OCI-LY7 (cell line): ENCODE measurements around the gene BFSP2. TPM values are rescaled to one million over a fixed set of nuclear protein-coding genes. Genes with fewer than 3 reads are reported as not detected.
A peak's percentile ranks its signal among the peaks of the same experiment; 100 is the strongest.

Experiments
- BruUV-seq: library from RNA; stranded (reverse); fragments of 400-500 nt; replicated peaks from 2 replicates; lab custom pipeline; 2021; lab: Mats Ljungman, UMichigan
- CTCF ChIA-PET: fragments of 300-600 bp; sonication (Branson Sonifier 250); formaldehyde crosslinking; loops from one replicate; lab custom pipeline; 2022; ENCODE audit warnings: antibody characterized with exemption; ENCODE audit not compliant: unreplicated experiment; lab: Charles Lee
- POLR2A ChIA-PET: fragments of 300-600 bp; sonication (Branson Sonifier 250); formaldehyde crosslinking; loops from one replicate; lab custom pipeline; 2022; ENCODE audit warnings: antibody characterized with exemption; lab: Charles Lee
- DNase-seq: peaks from one replicate; pipeline ENCODE4 v3.0.0-alpha.2; 2015; ENCODE audit warnings: low spot score
- H2AFZ ChIP-seq: fragments of 200-600 bp; sonication (generic), shearing (Covaris generic); 2 replicates; pipeline ENCODE4 v1.6.1; 2014; ENCODE audit warnings: mild to moderate bottlenecking, antibody characterized with exemption, low read length, moderate library complexity
- H3K27ac ChIP-seq: fragments of 200-600 bp; sonication (generic); 2 replicates; pipeline ENCODE4 v1.5.1; 2014; ENCODE audit warnings: mixed run types, low read depth, mild to moderate bottlenecking, moderate library complexity, low read length, inconsistent platforms; ENCODE audit not compliant: poor library complexity, severe bottlenecking
- H3K36me3 ChIP-seq: fragments of 200-600 bp; sonication (generic); 2 replicates; pipeline ENCODE4 v1.6.1; 2014; ENCODE audit warnings: mild to moderate bottlenecking, antibody characterized with exemption, low read length, moderate library complexity, mixed read lengths; ENCODE audit not compliant: insufficient read depth
- H3K4me1 ChIP-seq: fragments of 200-600 bp; sonication (generic); 2 replicates; pipeline ENCODE4 v1.5.1; 2014; ENCODE audit warnings: mild to moderate bottlenecking, low read length; ENCODE audit not compliant: insufficient read depth, poor library complexity, severe bottlenecking
- H3K4me2 ChIP-seq: fragments of 200-600 bp; sonication (generic); 2 replicates; pipeline ENCODE4 v1.6.1; 2014; ENCODE audit warnings: mild to moderate bottlenecking, low read length
- H3K4me3 ChIP-seq: fragments of 200-600 bp; sonication (generic); 2 replicates; pipeline ENCODE4 v1.5.1; 2014; ENCODE audit warnings: mild to moderate bottlenecking, low read depth, low read length; ENCODE audit not compliant: poor library complexity, severe bottlenecking
- H3K79me2 ChIP-seq: fragments of 200-600 bp; sonication (generic); 2 replicates; pipeline ENCODE4 v1.6.1; 2016; ENCODE audit warnings: low read depth, mild to moderate bottlenecking, low read length, moderate library complexity, mixed read lengths; ENCODE audit not compliant: insufficient read depth
- H3K9me2 ChIP-seq: fragments of 200-600 bp; sonication (generic); 2 replicates; pipeline ENCODE4 v1.6.1; 2016; ENCODE audit warnings: mild to moderate bottlenecking, low read length, mixed read lengths; ENCODE audit not compliant: insufficient read depth
- H3K9me3 ChIP-seq: fragments of 200-600 bp; sonication (generic); 2 replicates; pipeline ENCODE4 v1.6.1; 2014; ENCODE audit warnings: mild to moderate bottlenecking, mixed run types, low read length, mixed read lengths
- H4K20me1 ChIP-seq: fragments of 200-600 bp; sonication (generic); 2 replicates; pipeline ENCODE4 v1.6.1; 2014; ENCODE audit warnings: mild to moderate bottlenecking, antibody characterized with exemption, low read length, moderate library complexity, mixed read lengths; ENCODE audit not compliant: insufficient read depth
- CTCF ChIP-seq: fragments of 200-600 bp; sonication (generic); conservative IDR thresholded peaks from 2 replicates; pipeline ENCODE4 v1.5.1; 2014; ENCODE audit warnings: mild to moderate bottlenecking, antibody characterized with exemption, low read length, moderate library complexity, mixed read lengths
- EZH2phosphoT487 ChIP-seq: fragments of 200-600 bp; sonication (generic); IDR thresholded peaks from 2 replicates; pipeline ENCODE4 v1.6.1; 2018; ENCODE audit warnings: low read depth, borderline replicate concordance, mild to moderate bottlenecking, mixed run types, antibody characterized with exemption, low read length, moderate library complexity, mixed read lengths
- intact Hi-C: fragments of 100-400 bp; cut with micrococcal nuclease; formaldehyde crosslinking; loops from one replicate; pipeline ENCODE4 v1.10.0; 2022; ENCODE audit not compliant: unreplicated experiment
- total RNA-seq, 2 experiments: library from RNA; depleted of rRNA in 1 of 2; stranded (reverse); fragments of >200 nt in 1 of 2; shearing (Covaris generic) in 1 of 2; gene quantifications; 2 replicates each; pipeline ENCODE4 v1.2.3, GENCODE V29; 2014 to 2022

The BFSP2 gene
- total RNA-seq, 2 experiments from 2014 or later: 11.7 to 25.1 TPM

- Histone ChIP-seq H2AFZ (no peak overlapping the region), H3K9me2 (no peaks in the 10 kb centered on the region), H3K4me1 (peaks cover 4% of the 10 kb centered on the region), H3K4me2 (no peak overlapping the region), H3K36me3 (no peaks in the 10 kb centered on the region), H3K79me2 (no peaks in the 10 kb centered on the region), H3K27ac (no peak overlapping the region), H3K4me3 (no peak overlapping the region), H4K20me1 (no peaks in the 10 kb centered on the region), H3K9me3 (no peaks in the 10 kb centered on the region)
- CTCF ChIA-PET: no interaction called here
- DNase-seq: no peak
- BruUV-seq: no TSS peak
- TF ChIP-seq CTCF: no peak
- POLR2A ChIA-PET: no interaction called here
- intact Hi-C loops: no loop called here
These were observed 28.7 kb downstream of the BFSP2 start for GRCh38 chr3:133428552-133428951.

- no peaks in the 10 kb centered on the region for H3K79me2 ChIP-seq
- no peak overlapping the region for H3K4me3 ChIP-seq
- no TSS peak for BruUV-seq
- H3K4me2 ChIP-seq: no peak overlapping the region
- no peaks in the 10 kb centered on the region for H4K20me1 ChIP-seq
- H3K27ac ChIP-seq: no peak overlapping the region
- intact Hi-C loops: no loop called here
- TF ChIP-seq CTCF (peak; percentile 53), EZH2phosphoT487 (no peak)
- ChIA-PET CTCF (no interaction called here), POLR2A (no interaction called here)
- no peaks in the 10 kb centered on the region for H3K9me2 ChIP-seq
- no peaks in the 10 kb centered on the region for H3K9me3 ChIP-seq
- H3K4me1 ChIP-seq: no peaks in the 10 kb centered on the region
- no peak overlapping the region for H2AFZ ChIP-seq
- H3K36me3 ChIP-seq: no peaks in the 10 kb centered on the region
- DNase-seq: no peak
These were observed 29.2 kb downstream of the BFSP2 start for GRCh38 chr3:133429063-133429462.

- intact Hi-C loops: no loop called here
- Histone ChIP-seq H3K4me1 (peaks cover 30% of the 10 kb centered on the region), H3K9me3 (peaks cover 8% of the 10 kb centered on the region; the same call in 1 of the 2 replicates), H3K79me2 (no peaks in the 10 kb centered on the region), H4K20me1 (no peaks in the 10 kb centered on the region), H3K4me3 (no peak overlapping the region), H3K9me2 (no peaks in the 10 kb centered on the region), H3K4me2 (no peak overlapping the region), H3K27ac (no peak overlapping the region), H2AFZ (no peak overlapping the region), H3K36me3 (peaks cover 12% of the 10 kb centered on the region; the same call in 1 of the 2 replicates)
- POLR2A ChIA-PET: no interaction called here
- CTCF ChIA-PET: no interaction called here
- no peak for TF ChIP-seq EZH2phosphoT487
- no peak for TF ChIP-seq CTCF
- no peak for DNase-seq
- no TSS peak for BruUV-seq
These were observed 39.7 kb downstream of the BFSP2 start for GRCh38 chr3:133439563-133439962.
